HepG2 (cell line): ENCODE measurements around the gene DDX11. TPM values are rescaled to one million over a fixed set of nuclear protein-coding genes. Genes with fewer than 3 reads are reported as not detected.
"Not testable (repeated sequence)": the region's sequence is repeated elsewhere in the genome, so short reads cannot be mapped to it uniquely, and the experiment has no call there.

Source experiments
- ATAC-seq: fragments of 200-7000 bp; cut with Tn5 transposase; 3 replicates; pipeline ENCODE4 v1.9.1; 2020; ENCODE audit warnings: mild to moderate bottlenecking, moderate library complexity
- BruUV-seq: library from RNA; stranded (reverse); fragments of 400-500 nt; replicated peaks from 2 replicates; lab custom pipeline; 2021; lab: Mats Ljungman, UMichigan
- CTCF ChIA-PET: fragments of 300-600 bp; formaldehyde crosslinking; extraction: SDS; loops from one replicate; lab custom pipeline; 2021; ENCODE audit warnings: low total read pairs, inconsistent platforms, low intra/inter-chr PET ratio; lab: Yijun Ruan, JAX
- POLR2A ChIA-PET: fragments of 350-600 bp; sonication (Branson Sonifier 250); formaldehyde crosslinking; loops from one replicate; lab custom pipeline; 2020; ENCODE audit warnings: antibody characterized with exemption, inconsistent platforms; lab: Yijun Ruan, JAX
- DNase-seq: peaks from one replicate; pipeline ENCODE4 v3.0.0-alpha.2; 2015; ENCODE audit warnings: low spot score
- FAIRE-seq: peaks from 3 replicates; lab custom pipeline; 2011; peaks lifted over from hg19 to GRCh38; lab: Jason Lieb, UNC
- H2AFZ ChIP-seq: one replicate; pipeline ENCODE4 v1.6.1; 2011; ENCODE audit warnings: low read length, inconsistent platforms
- H3K27ac ChIP-seq: fragments of 300-600 bp; 3 replicates; pipeline ENCODE4 v1.8.0; 2011; ENCODE audit warnings: mixed run types, mild to moderate bottlenecking, mixed read lengths, low read length, inconsistent platforms; ENCODE audit not compliant: insufficient read depth; ENCODE audit errors: extremely low read length
- H3K27me3 ChIP-seq, 2 experiments: fragments of 200-600 bp in 1 of 2; 2 replicates in 1 of 2; 3 replicates in 1 of 2; pipeline versions ENCODE4 v1.6.0 to v1.8.0; 2011; ENCODE audit warnings: low read length in 2 of 2, mild to moderate bottlenecking in 2 of 2, moderate library complexity in 2 of 2, inconsistent platforms in 1 of 2; ENCODE audit not compliant: insufficient read depth in 2 of 2, control insufficient read depth in 1 of 2
- H3K36me3 ChIP-seq, 2 experiments: fragments of 200-600 bp in 1 of 2; replicated peaks in 1 of 2; 2 replicates in 1 of 2; 3 replicates in 1 of 2; pipeline versions ENCODE4 v1.5.1 to v1.8.0; 2011; ENCODE audit warnings: low read length in 2 of 2, inconsistent platforms in 1 of 2; ENCODE audit not compliant: insufficient read depth in 2 of 2, control insufficient read depth in 1 of 2
- H3K4me1 ChIP-seq: 2 replicates; pipeline ENCODE4 v1.5.1; 2012; ENCODE audit warnings: low read length, inconsistent platforms; ENCODE audit not compliant: insufficient read depth
- H3K4me2 ChIP-seq: 2 replicates; pipeline ENCODE4 v1.6.0; 2011; ENCODE audit warnings: low read depth, low read length, inconsistent platforms
- H3K4me3 ChIP-seq, 3 experiments: fragments of 200-600 bp in 1 of 3; sonication (generic), shearing (Covaris generic) in 1 of 3; replicated peaks in 1 of 3; 2 replicates each; pipeline ENCODE4 v1.5.1; 2011 to 2016; ENCODE audit warnings: low read length in 3 of 3, inconsistent platforms in 2 of 3, low read depth in 2 of 3, mild to moderate bottlenecking in 2 of 3, control low read depth in 1 of 3, mixed read lengths in 1 of 3; ENCODE audit not compliant: insufficient read depth in 1 of 3
- H3K79me2 ChIP-seq: one replicate; pipeline ENCODE4 v1.6.1; 2011; ENCODE audit warnings: low read length, inconsistent platforms; ENCODE audit not compliant: insufficient read depth
- H3K9ac ChIP-seq: 2 replicates; pipeline ENCODE4 v1.6.0; 2011; ENCODE audit warnings: mild to moderate bottlenecking, low read depth, low read length, inconsistent platforms; ENCODE audit not compliant: insufficient read depth
- H3K9me3 ChIP-seq: 2 replicates; pipeline ENCODE4 v1.5.1; 2012; ENCODE audit warnings: mild to moderate bottlenecking, low read length
- H4K20me1 ChIP-seq: 2 replicates; pipeline ENCODE4 v1.6.0; 2011; ENCODE audit warnings: inconsistent platforms, mild to moderate bottlenecking, low read length, moderate library complexity; ENCODE audit not compliant: insufficient read depth
- ZFP91 ChIP-seq: sonication (generic); formaldehyde crosslinking; IDR thresholded peaks from 2 replicates; pipeline ENCODE4 v1.9.0; 2022; ENCODE audit warnings: missing genetic modification reagents, mild to moderate bottlenecking, borderline replicate concordance
- WGBS: methylation state at CpG from one replicate; pipeline ENCODE4 v1.1.6; 2017; ENCODE audit warnings: low lambda C conversion rate; 5-methylcytosine and 5-hydroxymethylcytosine counted together
- in situ Hi-C: cut with HindIII; loops from 2 replicates; pipeline ENCODE4 v1.10.0; 2017; ENCODE audit warnings: low pct_unique_long_range_greater_than_20kb; ENCODE audit not compliant: extremely low pct_ligation_motif_present
- intact Hi-C: fragments of 100-400 bp; cut with micrococcal nuclease; formaldehyde crosslinking; loops from one replicate; pipeline ENCODE4 v1.10.0; 2022; ENCODE audit not compliant: unreplicated experiment
- polyA plus RNA-seq, 8 experiments: library from polyadenylated mRNA; depleted of rRNA in 3 of 8; stranded (reverse) in 7 of 8; unstranded in 1 of 8; fragments of >200 nt; fragmentation: Illumina TruSeq in 4 of 8; extraction: Trizol in 4 of 8; gene quantifications; 2 replicates each; pipeline versions ENCODE4 v1.2.1 to v1.2.3, GENCODE V29; 2011 to 2016; ENCODE audit warnings: low read depth in 4 of 8, missing spikeins in 1 of 8, mixed read lengths in 1 of 8; ENCODE audit not compliant: insufficient read depth in 1 of 8
- total RNA-seq, 5 experiments: library from RNA; depleted of rRNA; stranded (reverse); fragments of >200 nt; fragmentation: Illumina TruSeq; extraction: Trizol; gene quantifications; 2 replicates each; pipeline ENCODE4 v1.2.3, GENCODE V29; 2016; ENCODE audit warnings: low read depth in 1 of 5

Gene DDX11
- total and polyA plus RNA-seq, 2 of the 13 experiments (the other 11 are each of a cell fraction or from before 2014, with no cell fraction given), result 23.9 to 40.8 TPM

- TF ChIP-seq ZFP91 (CRISPR knock-in tag), result peak; percentile 11; the same call in 1 of the 2 replicates
Measured at GRCh38 chr12:31074333-31074874, 744 bp downstream of the DDX11 start (continued).

DNA sequence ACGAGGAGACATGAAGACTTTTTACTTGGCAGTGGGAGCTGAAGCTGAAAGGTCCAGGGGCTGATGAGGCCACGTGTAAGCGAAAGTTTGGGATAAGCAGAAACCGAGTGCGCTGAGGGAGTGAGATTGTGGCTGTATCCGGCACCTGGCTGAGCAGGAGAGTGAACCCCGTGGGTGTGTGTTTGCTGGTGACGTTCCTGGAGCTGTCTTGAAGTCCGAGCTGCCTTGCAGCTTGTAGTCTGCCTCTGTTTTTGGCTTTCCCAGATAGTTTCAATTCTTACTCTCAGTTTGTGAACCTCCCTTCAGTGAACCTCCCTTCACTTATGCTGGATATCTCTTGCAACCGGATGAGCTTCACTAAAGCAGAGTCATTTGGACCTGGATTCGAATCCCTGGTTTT lies 2.5 kb downstream of the DDX11 start:
- H3K4me3 ChIP-seq, H3K27me3 ChIP-seq, CTCF ChIA-PET, POLR2A ChIA-PET, intact Hi-C loops, H3K4me2 ChIP-seq, in situ Hi-C loops, H3K27ac ChIP-seq, ATAC-seq, H3K9me3 ChIP-seq, H3K9ac ChIP-seq, H4K20me1 ChIP-seq, FAIRE-seq, BruUV-seq, H2AFZ ChIP-seq, H3K36me3 ChIP-seq, DNase-seq: not testable (repeated sequence)
- 89% methylated on average over 11 of the region's 11 CpGs for WGBS
- Histone ChIP-seq H3K4me1 (peaks cover 22% of the 10 kb centered on the region), H3K79me2 (peaks cover 19% of the 10 kb centered on the region)

GRCh38 chr12:31077095-31077494 lies 3.4 kb downstream of the DDX11 start:
- in situ Hi-C loops, FAIRE-seq: not testable (repeated sequence)

DNA sequence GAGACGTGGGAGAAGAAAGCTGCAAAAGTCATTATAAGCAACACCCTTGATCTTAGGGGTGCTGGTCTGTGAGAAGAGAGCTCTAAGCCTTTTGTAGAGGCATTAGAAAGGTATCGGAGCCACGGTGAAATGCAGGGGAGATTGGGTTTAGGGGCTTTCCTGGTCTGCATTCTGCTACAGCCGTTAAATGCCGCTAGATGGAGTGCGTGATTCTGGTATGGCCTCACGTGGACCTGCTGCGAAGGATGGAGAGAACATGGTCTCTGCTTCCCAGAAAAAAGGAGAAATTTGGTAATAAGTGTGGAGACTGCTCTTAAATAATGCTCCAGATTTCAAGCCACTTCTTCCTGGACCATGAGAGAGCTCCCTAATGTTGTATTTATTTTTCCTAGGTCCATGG lies 4.3 kb downstream of the DDX11 start:
- in situ Hi-C loops, intact Hi-C loops, H3K9ac ChIP-seq, H4K20me1 ChIP-seq, H3K9me3 ChIP-seq, H3K4me2 ChIP-seq, H3K4me3 ChIP-seq, CTCF ChIA-PET, BruUV-seq, ATAC-seq, DNase-seq, H3K27me3 ChIP-seq, H3K27ac ChIP-seq, FAIRE-seq, H2AFZ ChIP-seq: not testable (repeated sequence)
- peaks cover 11% of the 10 kb centered on the region; the same call in 1 of the 2 replicates for H3K4me1 ChIP-seq
- WGBS, result 98% methylated on average over 8 of the region's 8 CpGs
- peaks cover 3 to 10% of the 10 kb centered on the region in 2 experiments; a peak in 4 of 5 replicates for H3K36me3 ChIP-seq
- POLR2A ChIA-PET, result interaction anchor here (0.7 kb wide), 1 partner anchor 108 kb away, joined by 4 read pairs; no protein-coding TSS in a partner anchor
- peaks cover 18% of the 10 kb centered on the region for H3K79me2 ChIP-seq

More at GRCh38 chr12:31077095-31077494, 3.4 kb downstream of the DDX11 start:
- H3K36me3 ChIP-seq, H3K4me2 ChIP-seq, H3K9ac ChIP-seq, H2AFZ ChIP-seq, BruUV-seq, H3K9me3 ChIP-seq, ATAC-seq, POLR2A ChIA-PET, H3K27me3 ChIP-seq, H3K4me3 ChIP-seq, H4K20me1 ChIP-seq, CTCF ChIA-PET, H3K27ac ChIP-seq, DNase-seq, intact Hi-C loops: not testable (repeated sequence)
- H3K4me1 ChIP-seq, result peaks cover 19% of the 10 kb centered on the region
- 95% methylated on average over 4 of the region's 4 CpGs for WGBS
- H3K79me2 ChIP-seq, result peaks cover 19% of the 10 kb centered on the region
